HG03060 (cell line): Measurements from ENCODE around the gene CHEK2.
"Not testable (repeated sequence)": the region's sequence is repeated elsewhere in the genome, so short reads cannot be mapped to it uniquely, and the experiment has no call there.

Source experiments
- ATAC-seq: cut with Tn5 transposase; IDR thresholded peaks from one replicate; pipeline ENCODE4 v1.9.1; 2021; ENCODE audit warnings: low read depth, moderate number of reproducible peaks; ENCODE audit not compliant: unreplicated experiment

CHEK2 gene

DNA sequence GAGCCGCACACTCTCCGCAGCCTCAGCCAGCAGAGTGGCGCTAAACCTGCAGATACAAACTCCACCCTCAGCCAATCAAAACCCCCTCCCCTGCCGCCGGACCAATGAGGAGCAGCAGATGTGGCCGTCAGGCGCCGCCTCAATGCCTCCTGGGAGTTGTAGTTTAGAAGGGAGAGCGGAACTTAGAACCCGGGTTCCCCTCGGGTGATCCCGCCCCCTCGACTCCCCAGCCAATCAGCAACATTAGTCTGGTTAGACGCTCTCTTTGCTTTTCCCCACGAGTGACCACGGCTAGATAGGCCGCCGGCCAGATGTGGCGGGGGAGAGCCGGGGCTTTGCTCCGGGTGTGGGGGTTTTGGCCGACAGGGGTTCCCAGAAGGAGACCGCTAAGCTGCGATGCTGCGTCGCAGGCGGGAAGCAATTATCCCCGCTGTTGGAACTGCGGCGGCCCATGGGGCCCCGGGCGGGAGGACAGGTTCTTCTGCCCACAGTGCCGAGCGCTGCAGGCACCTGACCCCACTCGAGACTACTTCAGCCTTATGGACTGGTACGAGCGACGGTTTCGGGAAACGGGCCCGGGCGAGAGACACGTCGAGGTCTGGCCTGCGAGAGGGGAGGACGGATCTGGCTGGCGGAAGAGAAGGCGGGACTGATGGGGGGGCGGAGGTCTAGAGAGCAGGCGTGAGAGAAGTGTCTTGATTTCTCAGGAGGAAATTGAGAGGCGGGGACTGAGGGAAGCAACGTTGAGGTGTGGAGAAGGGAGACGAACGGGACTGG lies at the start of gene CHEK2, which contains the start of gene HSCB:
Gene CHEK2, minus strand, starts transcription at position 36 of the 777 bp plus-strand sequence. CDS start 7,099 bp downstream, outside the sequence.
Gene HSCB, plus strand, starts transcription at position 255 of the 777 bp plus-strand sequence. Its CDS starts 57 bp downstream, at position 312.
- peak; percentile 91 for ATAC-seq

DNA sequence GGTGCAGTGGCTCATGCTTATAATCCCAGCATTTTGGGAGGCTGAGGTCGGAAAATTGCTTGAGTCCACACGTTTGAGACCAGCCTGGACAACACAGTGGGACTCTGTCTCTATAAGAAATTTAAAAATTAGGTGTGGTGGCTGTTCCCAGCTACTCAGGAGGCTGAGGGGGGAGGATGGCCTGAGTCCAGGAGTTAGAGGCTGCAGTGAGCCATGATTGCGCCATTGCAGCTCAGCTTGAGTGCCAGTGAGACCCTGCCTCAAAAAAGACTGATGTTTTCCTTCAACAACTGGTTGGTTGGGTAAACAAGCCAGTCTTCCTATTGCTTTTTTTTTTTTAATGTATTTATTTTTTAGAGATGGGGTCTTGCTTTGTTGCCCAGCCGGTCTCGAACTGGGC lies 49.5 kb upstream of the CHEK2 start:
- ATAC-seq: no peak

DNA sequence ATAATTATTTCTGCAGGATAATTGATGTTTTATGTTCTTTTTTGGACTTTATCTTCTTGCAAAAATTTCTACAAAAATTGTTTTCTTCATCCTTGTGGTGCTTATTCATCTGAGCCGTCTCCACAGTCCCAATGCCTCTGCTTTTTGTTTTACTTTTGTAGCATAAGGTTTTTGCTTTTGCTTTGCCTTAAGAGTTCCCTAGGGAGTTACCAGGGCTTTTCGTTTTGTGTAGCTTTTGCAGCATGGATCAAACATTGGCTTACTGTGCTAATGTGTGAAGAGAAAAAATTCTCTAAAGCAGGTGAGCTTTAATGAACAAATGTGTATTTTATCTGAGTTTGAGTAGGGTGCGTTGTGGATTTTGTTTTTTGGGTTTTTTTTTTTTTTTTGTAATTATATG lies 47.0 kb upstream of the CHEK2 start:
- no peak for ATAC-seq

DNA sequence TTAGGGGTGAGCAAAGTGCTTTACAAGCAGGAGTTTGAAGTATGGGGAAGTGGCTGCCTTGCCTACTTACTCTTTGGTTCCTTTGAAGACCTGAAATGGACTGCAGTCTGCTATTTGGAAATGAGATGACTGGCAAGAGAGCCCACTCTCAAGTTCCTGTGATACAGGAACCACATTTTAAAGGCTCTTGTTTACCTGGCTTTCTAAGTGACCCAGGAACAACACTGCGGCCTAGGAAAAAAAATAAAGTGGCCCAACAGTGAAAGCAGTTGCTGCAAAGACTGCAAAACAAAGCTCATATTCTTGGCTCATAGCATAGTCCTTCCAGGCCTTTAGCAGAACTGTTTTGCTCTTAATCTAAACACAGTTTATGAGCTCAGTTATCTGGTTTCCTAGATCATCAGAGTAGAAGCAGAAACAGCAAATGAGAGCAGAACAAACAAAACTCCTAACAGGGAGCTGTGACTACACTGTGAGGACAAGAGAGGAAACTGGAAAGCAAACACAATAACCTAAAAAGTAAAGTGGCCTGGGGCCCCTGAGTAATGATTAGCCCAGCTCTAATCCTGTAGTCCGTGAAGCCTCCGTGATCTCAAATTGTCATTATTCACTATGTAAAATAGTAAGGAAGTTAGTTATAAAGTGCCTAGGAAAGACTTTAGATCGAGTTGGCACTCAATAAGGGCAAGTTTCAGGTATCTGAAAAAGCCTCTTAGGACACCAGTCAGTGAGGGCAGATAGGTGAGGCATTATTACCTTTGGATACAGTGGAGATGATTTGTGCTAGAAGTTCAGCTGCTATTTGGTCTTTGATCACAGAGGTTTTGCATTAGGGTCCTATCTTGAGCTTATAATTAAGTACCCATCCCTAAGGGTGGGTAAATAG lies 42.4 kb upstream of the CHEK2 start:
- no peak for ATAC-seq

DNA sequence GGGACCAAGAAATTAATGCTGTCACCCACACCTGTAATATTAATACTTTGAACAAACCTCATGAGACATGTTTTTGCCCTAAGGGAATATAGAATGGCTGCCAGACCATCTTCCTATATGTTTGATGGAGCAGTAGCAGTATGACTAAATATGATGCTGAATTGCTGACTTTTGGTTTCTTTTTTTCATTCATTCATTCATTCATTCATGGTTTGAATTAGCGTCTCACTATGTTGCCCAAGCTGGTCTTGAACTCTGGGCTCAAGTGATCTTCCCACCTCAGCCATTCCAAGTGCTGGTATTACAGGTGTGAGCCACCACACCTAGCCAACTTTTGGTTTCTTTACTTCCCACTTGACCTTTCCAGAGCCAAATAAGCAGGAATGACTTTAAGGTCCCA lies 38.7 kb upstream of the CHEK2 start:
- ATAC-seq: no peak

DNA sequence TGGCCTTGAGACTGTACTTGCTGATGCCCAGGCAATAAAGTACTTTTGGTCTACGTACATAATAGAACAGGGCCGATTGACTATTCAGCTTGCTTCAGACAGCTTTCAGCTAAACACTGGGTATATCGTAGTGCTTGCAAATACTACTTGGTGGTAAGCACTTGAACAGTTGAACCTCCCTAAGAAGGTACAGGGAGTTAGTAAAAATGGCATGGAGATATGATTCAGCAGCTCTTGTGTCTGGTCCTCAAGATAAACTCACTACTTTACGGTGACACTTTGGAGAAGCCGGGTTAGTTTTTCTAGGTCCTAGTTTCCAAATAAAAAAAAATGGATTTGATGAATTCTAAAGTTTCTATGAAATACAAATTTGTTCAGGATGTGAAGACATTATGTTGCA lies 38.2 kb upstream of the CHEK2 start:
- ATAC-seq: no peak

DNA sequence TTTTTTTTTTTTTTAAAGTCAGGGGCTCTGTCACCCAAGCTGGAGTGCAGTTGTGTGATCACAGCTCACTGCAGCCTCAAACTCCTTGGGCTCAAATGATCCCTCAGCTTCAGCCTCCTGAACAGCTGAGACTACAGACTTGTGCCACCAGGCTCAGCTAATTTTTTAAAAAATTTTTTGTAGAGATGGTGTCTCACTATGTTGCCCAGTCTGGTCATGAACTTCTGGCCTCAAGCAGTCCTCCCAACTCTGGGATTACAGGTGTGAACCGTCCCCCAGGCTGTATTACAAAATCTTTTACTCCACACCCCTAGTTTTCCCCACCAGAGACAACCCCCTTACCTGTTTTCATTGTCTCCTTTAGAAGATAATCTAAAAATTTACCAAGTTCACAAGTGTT lies 32.8 kb upstream of the CHEK2 start:
- no peak for ATAC-seq

DNA sequence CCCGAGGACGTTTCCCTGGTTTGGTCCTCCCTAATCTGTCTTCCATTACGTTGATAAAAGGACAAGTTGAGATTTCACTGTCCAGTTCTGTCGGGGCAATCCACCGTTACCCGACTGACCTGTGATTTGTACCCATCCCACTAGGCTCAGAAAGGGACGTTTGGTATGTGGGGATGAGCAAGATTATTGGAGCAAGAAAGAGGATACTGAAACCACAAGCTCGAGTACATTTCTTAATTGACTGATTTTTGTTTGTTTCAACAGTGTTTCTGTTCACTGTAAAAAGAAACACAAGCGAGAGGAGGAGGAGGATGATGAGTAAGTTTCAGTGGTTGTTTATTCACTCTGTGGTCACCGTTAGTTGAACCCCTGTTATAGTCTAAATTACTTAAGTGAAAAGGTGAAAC lies 31.8 kb upstream of the CHEK2 start:
- no peak for ATAC-seq

DNA sequence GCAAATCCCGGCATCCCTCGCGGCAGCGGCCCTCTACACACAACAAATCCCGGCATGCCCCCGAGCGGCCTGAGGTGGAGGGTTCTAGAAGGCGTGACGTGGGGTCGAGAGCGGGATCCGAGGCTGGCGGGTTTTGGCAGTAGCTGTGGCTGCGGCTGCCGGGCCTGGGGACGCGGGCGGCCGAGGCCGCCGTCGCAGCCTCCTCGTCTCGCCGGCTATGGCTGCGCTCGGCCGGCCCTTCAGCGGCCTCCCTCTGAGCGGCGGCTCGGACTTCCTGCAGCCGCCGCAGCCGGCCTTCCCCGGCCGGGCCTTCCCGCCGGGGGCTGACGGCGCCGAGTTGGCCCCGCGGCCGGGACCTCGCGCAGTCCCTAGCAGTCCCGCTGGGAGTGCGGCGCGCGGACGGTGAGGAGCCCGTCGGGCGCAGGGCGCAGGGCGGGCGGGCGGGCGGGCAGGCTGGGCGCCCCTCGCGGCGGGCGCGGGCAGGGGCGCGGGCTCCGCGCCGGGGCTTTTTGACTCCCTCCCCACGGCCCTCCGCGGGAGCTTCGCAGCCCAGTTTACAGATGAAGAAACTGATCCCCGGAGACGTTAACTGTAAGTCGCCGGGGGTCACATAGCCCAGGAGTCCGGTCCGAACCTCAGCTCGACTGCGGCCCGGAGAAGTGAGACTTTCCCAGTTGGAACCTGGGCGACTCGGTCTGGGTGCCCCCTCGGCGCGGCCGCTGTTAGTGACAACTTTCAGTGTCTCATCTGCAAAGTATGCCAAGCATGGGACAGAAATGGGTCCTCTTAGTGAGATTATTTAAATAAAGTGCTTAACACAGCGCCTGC lies 31.2 kb upstream of the CHEK2 start, which contains the start of gene CCDC117:
Gene CCDC117, plus strand, starts transcription at position 63 of the 828 bp plus-strand sequence. Its CDS starts 155 bp downstream, at position 218.
- peak; percentile 87 for ATAC-seq

DNA sequence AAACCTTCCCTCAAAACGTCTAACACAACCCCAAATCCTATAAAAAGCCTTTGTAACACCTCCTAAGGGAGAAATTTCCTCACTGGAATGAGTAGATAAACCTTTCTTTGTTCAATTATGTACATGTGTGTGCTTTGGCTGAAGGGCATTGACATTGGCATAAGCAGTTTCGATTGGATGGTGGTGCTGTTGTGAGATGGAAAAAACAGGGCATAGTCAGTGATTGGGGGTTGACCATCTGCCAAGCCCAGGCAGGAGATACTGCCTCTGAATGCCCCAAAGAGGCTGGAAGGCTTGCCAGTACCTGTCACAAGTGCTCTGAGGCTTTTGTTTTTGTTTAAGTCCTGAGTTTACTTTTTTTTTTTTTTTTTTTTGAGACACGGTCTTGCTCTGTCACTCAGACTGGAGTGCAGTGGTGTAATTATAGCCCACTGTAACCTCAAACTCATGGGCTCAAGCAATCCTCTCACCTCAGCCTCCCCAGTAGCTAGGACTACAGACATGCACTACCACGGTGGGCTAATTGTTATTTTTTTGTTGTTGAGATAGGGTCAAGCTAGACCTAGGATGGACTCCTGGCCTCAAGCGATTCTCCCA lies 29.7 kb upstream of the CHEK2 start:
- no peak for ATAC-seq

DNA sequence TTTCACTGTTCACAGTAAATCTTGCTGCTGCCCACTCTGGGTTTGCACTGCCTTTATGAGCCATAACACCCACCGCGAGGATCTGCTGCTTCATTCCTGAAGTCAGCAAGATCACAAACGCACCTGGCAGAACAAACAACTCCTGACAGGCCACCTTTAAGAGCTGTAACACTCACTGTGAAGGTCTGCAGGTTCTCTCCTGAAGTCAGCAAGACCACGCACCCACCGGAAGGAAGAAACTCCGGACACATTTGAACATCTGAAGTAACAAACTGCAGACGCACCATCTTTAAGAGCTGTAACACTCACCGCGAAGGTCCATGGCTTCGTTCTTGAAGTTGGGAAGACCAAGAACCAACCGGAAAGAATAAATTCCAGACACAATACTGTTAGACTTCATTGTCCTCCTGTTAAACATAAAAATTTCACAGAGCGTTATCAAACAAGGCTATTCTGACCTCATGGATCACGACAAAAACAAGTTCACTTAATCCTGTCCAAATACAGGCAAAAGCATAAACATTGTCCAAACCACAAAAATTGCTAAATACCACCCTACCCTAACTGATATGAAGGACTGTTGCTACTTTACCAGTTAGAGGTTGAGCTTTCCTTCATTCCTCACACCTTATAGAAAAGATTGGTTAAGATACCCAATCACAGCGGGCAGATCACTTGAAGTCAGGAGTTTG lies 27.9 kb upstream of the CHEK2 start:
- ATAC-seq: no peak

DNA sequence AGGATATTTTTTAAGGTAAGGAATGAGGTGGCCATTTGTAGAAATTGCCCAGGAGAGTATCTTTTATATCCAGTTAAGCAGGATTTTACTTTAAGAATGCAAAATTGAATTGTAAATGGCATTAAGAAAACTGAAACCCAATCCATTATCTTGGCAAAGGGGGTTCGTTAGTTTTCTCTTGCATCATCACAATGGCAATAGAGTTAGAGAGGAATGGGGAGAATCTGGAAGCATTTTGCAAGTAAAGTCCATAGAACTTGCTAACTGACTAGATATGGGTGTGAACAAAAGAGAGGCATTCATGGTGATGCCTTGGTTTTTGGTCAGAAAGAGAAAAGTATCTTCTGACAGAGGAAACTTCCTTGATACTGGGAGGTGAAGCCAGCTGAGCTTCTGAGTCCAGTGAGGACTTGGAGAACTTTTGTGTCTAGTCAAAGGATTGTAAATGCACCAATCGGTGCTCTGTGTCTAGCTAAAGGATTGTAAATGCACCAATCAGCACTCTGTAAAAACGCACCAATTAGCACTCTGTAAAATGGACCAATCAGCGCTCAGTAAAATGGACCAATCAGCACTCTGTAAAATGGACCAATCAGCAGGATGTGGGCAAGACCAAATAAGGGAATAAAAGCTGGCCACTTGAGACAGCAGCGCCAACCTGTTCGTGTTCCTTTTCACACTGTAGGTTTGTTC lies 27.2 kb upstream of the CHEK2 start:
- ATAC-seq: no peak

DNA sequence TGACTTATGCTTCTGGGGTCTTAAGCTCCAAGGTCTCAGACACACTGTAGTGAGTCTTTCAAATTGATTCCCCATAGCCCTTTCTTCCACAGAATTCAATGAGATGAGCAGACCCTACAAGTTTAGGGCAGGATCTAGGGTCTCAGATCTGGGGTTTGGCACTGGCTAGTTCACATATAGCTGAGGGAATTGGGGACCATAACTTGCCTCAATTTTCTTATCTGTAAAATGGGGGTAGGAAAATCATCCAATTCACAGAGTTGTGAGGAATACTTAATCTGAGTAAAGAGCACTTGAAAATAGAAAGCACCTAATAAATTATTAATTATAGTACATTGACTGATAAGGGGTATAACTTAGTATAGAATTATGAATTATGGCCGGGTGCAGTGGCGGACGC lies 25.0 kb upstream of the CHEK2 start:
- no peak for ATAC-seq

DNA sequence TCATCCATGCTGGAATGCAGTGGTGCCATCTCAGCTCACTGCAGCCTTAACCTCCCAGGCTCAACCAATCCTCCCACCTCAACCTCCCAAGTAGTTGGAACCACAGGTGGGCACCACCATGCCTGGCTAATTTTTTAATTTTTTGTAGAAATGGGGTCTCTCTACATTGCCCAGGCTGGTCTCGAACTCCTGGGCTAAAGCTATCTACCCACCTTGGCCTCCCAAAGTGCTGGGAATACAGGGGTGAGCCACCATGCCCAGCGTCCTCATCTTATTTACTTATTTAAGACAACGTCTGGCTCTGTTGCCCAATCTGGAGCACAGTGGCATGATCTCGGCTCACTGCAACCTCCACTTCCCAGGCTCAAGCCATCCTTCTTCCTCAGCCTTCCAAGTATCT lies 20.4 kb upstream of the CHEK2 start:
- ATAC-seq: not testable (repeated sequence)

DNA sequence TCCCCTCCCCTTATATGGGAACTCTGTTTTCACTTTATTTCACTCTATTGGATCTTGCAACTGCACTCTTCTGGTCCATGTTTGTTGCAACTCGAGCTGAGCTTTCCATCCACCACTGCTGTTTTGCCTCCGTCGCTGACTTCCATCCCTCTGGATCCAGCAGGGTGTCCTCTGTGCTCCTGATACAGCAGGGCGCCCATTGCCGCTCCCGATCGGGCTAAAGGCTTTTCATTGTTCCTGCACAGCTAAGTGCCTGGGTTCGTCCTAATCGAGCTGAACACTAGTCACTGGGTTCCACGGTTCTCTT lies 19.8 kb upstream of the CHEK2 start:
- no peak for ATAC-seq

DNA sequence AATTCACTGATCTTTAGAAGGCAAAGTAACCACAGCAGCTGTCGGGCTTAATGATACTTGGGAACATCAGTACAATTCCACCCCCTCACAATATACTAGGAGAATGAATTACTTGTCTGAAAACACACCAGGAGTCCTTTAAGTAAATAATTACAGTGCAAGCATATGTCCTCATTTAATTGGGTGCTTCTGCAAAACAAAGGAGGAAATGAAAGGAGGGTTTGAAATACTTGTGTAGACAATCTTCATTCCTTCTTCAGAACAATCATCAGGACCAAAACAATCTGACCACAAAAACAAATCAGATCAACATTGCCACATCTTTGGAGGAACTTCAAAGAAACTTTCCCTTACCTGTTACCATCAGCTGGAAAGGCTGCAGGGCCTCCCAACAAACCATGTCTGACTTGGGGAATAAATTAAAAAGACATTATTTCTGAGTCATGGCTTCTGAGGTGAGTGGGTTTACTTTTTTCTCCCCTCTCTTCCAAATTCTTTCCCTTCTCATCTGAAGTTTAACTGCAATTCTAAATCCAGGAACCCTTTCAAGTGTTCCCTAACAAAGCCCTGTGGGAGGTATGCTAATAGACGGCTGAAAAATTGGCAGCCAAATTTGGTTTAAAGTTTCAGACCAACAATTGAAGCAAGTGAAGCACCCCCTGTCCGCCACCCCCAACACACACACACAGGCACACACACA lies 18.4 kb upstream of the CHEK2 start:
- ATAC-seq: no peak

DNA sequence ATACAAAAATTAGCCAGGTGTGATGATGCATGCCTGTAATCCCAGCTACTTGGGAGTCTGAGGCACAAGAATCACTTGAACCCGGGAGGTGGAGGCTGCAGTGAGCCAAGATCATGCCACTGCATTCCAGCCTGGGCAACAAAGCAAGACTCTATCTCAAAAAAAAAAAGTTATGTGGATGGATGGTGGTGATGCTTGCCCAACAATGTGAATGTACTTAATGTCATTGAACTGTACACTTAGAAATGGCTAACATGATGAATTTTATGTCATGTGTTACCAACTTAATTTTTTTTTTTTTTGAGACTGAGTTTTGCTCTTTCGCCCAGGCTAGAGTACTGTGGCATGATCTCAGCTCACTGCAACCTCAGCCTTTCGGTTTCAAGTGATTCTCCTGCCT lies 12.9 kb upstream of the CHEK2 start:
- ATAC-seq: not testable (repeated sequence)

DNA sequence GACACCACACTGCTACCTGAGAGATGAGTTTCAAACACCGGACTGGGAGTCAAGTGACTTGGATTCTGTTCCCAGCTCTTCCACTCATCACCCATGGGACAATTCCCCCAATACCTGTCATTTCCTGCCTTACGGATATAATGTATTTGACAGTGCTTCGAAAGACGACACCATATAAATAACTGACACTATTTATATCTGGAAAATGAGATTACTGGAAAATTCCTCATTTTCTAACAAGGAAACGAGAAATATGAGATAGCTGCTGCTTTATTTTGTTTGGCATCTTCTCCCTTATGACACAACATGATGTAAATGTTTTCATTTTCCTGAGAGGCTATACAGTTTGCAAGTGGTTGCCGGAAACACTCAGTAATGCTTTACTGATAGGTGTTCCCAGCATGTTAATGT lies 8.9 kb upstream of the CHEK2 start:
- ATAC-seq: no peak

DNA sequence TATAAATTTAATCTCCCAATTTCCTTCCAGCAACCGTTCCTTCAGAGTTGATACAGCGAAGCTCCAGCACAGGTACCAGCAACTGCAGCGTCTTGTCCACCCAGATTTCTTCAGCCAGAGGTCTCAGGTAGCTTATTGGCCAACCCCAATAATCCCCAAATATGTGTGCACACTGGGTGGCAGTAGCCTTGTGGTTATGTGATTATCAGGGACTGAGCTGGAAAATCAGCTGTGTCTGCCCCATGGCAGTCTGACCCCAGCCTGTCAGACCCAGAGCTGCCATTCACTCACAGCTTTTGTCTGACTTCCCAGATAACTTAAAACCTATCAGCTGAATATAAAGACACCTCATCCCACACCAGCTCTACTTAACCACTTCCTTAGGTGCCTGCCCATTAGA lies 2.2 kb upstream of the CHEK2 start:
- ATAC-seq: no peak
